ENCODE results near the gene NDEL1.

The NDEL1 gene

GRCh38 chr17:8413938-8414337, 21.7 kb upstream of the NDEL1 start:
- DNase-seq (ENCODE audit: low spot score) = no peak

GRCh38 chr17:8417806-8418205, 17.9 kb upstream of the NDEL1 start:
- no peak for DNase-seq (ENCODE audit: low spot score)

- no peak for DNase-seq (ENCODE audit: low spot score)
Observed at GRCh38 chr17:8418471-8418870, 17.2 kb upstream of the NDEL1 start.

- no peak for DNase-seq (ENCODE audit: low spot score)
Observed at GRCh38 chr17:8419305-8419704, 16.4 kb upstream of the NDEL1 start.

- DNase-seq (ENCODE audit: low spot score) = peak; percentile 27
Observed at GRCh38 chr17:8420041-8420934, 15.4 kb upstream of the NDEL1 start.

GRCh38 chr17:8421571-8421970, 14.1 kb upstream of the NDEL1 start:
- DNase-seq (ENCODE audit: low spot score) = no peak

GRCh38 chr17:8426094-8426720, 9.5 kb upstream of the NDEL1 start:
- DNase-seq (ENCODE audit: low spot score) = no peak

- DNase-seq (ENCODE audit: low spot score) = no peak
Observed at GRCh38 chr17:8426802-8427201, 8.9 kb upstream of the NDEL1 start.

- peak; percentile 26 for DNase-seq (ENCODE audit: low spot score)
Observed at GRCh38 chr17:8430966-8431365, 4.7 kb upstream of the NDEL1 start.

GRCh38 chr17:8436169-8436843, 622 bp downstream of the NDEL1 start:
- DNase-seq (ENCODE audit: low spot score) = peak; percentile 65

GRCh38 chr17:8436844-8437171, 1.1 kb downstream of the NDEL1 start:
- DNase-seq (ENCODE audit: low spot score) = no peak

- no peak for DNase-seq (ENCODE audit: low spot score)
Observed at GRCh38 chr17:8438441-8438840, 2.8 kb downstream of the NDEL1 start.

GRCh38 chr17:8439681-8440080, 4.0 kb downstream of the NDEL1 start:
- no peak for DNase-seq (ENCODE audit: low spot score)

- no peak for DNase-seq (ENCODE audit: low spot score)
Observed at GRCh38 chr17:8441690-8442089, 6.0 kb downstream of the NDEL1 start.

- DNase-seq (ENCODE audit: low spot score) = no peak
Observed at GRCh38 chr17:8442310-8442709, 6.6 kb downstream of the NDEL1 start.

- DNase-seq (ENCODE audit: low spot score) = peak; percentile 49
Observed at GRCh38 chr17:8443756-8444155, 8.1 kb downstream of the NDEL1 start.

- no peak for DNase-seq (ENCODE audit: low spot score)
Observed at GRCh38 chr17:8444494-8444893, 8.8 kb downstream of the NDEL1 start.

- no peak for DNase-seq (ENCODE audit: low spot score)
Observed at GRCh38 chr17:8445536-8445935, 9.9 kb downstream of the NDEL1 start.

- no peak for DNase-seq (ENCODE audit: low spot score)
Observed at GRCh38 chr17:8447799-8448198, 12.1 kb downstream of the NDEL1 start.

- no peak for DNase-seq (ENCODE audit: low spot score)
Observed at GRCh38 chr17:8448310-8448709, 12.6 kb downstream of the NDEL1 start.

- DNase-seq (ENCODE audit: low spot score) = no peak
Observed at GRCh38 chr17:8451933-8452614, 16.4 kb downstream of the NDEL1 start.

- no peak for DNase-seq (ENCODE audit: low spot score)
Observed at GRCh38 chr17:8453326-8453725, 17.6 kb downstream of the NDEL1 start.
